Upper lobe of right lung (tissue), 1 donor: ENCODE data around the gene MINPP1. TPM values are rescaled to one million over a fixed set of nuclear protein-coding genes. Genes with fewer than 3 reads are reported as not detected.

ENCODE experiments used
- ATAC-seq: fragments of 200-7000 bp; cut with Tn5 transposase; one replicate; pipeline ENCODE4 v1.9.1; 2020; ENCODE audit warnings: mild to moderate bottlenecking, moderate library complexity
- DNase-seq: peaks from one replicate; pipeline ENCODE4 v3.0.0-alpha.2; 2020
- H3K27ac ChIP-seq: fragments of 200-600 bp; one replicate; pipeline ENCODE4 v1.8.0; 2022
- H3K27me3 ChIP-seq: fragments of 200-600 bp; one replicate; pipeline ENCODE4 v1.8.0; 2022; ENCODE audit warnings: mild to moderate bottlenecking
- H3K36me3 ChIP-seq: fragments of 200-600 bp; one replicate; pipeline ENCODE4 v1.8.0; 2022
- H3K4me1 ChIP-seq: fragments of 200-600 bp; one replicate; pipeline ENCODE4 v1.8.0; 2022
- H3K4me3 ChIP-seq: fragments of 200-600 bp; one replicate; pipeline ENCODE4 v1.8.0; 2022; ENCODE audit warnings: mild to moderate bottlenecking
- H3K9me3 ChIP-seq: fragments of 200-600 bp; one replicate; pipeline ENCODE4 v1.8.0; 2022
- CTCF ChIP-seq: fragments of 200-600 bp; IDR thresholded peaks from one replicate; pipeline ENCODE4 v1.8.0; 2022; ENCODE audit warnings: antibody characterized with exemption
- intact Hi-C: fragments of 100-400 bp; cut with DNase I; formaldehyde crosslinking; loops from one replicate; pipeline ENCODE4 v1.11.0; 2022
- total RNA-seq: library from RNA; stranded (reverse); fragmentation: NEBNext Ultra II Directional; extraction: Animal tissue kit (Norgen Biotek cat#: 25700); gene quantifications from one replicate; pipeline ENCODE4 v1.2.1, GENCODE V29; 2021
- donor health status: DM: no; HTN: yes; CAD: no; lungs with severe emphysema.

Gene MINPP1
- total RNA-seq, 1 donor from 2014 or later, result 15.4 TPM

DNA sequence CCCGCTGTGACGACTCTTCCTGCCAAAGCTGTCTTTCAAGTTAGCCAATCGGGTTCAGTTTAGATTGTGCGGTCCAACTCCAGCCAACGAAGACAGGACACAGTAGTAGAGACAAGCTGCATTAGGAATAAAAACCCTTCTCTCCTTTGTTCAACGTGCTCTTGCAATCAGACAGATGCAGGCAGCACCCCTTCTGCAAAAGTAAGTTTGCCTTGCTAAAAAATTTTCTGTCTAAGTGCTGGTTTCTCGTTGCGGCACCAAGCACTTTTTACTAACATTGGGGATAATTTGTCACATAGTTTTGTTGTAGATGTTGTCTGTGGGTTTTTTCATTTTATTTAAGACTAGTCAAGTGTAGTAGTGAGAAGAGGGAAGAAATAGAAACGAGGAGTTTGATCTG lies 58.1 kb downstream of the MINPP1 start:
- ATAC-seq (no peak), DNase-seq (no peak)
- Histone ChIP-seq H3K9me3 (no peaks in the 10 kb centered on the region), H3K27me3 (no peaks in the 10 kb centered on the region), H3K36me3 (no peaks in the 10 kb centered on the region), H3K4me1 (no peaks in the 10 kb centered on the region), H3K27ac (no peak overlapping the region), H3K4me3 (no peak overlapping the region)
- TF ChIP-seq CTCF, result no peak
- intact Hi-C loops, result no loop called here

DNA sequence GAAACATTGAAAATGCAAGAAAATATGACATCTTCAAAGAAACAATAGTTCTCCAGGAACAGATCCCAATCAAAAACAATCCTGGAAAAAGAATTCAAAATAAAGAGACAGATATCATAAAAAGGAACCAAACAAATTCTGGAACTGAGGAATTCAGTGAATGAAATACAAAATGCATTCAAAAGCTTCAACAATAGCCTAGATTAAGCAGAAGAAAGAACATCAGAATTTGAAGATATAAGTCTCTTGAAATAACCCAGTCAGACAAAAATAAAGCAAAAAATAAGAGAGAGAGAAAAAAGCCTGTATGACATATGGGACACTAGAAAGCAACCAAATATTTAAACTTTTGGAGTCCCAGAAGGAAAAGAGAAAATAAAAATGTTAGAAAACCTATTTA lies 60.3 kb downstream of the MINPP1 start:
- H3K4me1 ChIP-seq, result no peaks in the 10 kb centered on the region
- H3K27me3 ChIP-seq, result no peaks in the 10 kb centered on the region
- no peak for TF ChIP-seq CTCF
- no peaks in the 10 kb centered on the region for H3K9me3 ChIP-seq
- no peak for DNase-seq
- ATAC-seq, result no peak
- H3K4me3 ChIP-seq, result no peak overlapping the region
- intact Hi-C loops, result no loop called here
- H3K27ac ChIP-seq, result no peak overlapping the region
- no peaks in the 10 kb centered on the region for H3K36me3 ChIP-seq

- no peaks in the 10 kb centered on the region for H3K36me3 ChIP-seq
- ATAC-seq (no peak), DNase-seq (no peak)
- no peak overlapping the region for H3K4me3 ChIP-seq
- no peaks in the 10 kb centered on the region for H3K27me3 ChIP-seq
- H3K27ac ChIP-seq, result no peak overlapping the region
- H3K4me1 ChIP-seq, result no peaks in the 10 kb centered on the region
- H3K9me3 ChIP-seq, result peaks cover 5% of the 10 kb centered on the region
- intact Hi-C loops, result no loop called here
- no peak for TF ChIP-seq CTCF
Observed at GRCh38 chr10:87575851-87576250, 71.2 kb downstream of the MINPP1 start.

DNA sequence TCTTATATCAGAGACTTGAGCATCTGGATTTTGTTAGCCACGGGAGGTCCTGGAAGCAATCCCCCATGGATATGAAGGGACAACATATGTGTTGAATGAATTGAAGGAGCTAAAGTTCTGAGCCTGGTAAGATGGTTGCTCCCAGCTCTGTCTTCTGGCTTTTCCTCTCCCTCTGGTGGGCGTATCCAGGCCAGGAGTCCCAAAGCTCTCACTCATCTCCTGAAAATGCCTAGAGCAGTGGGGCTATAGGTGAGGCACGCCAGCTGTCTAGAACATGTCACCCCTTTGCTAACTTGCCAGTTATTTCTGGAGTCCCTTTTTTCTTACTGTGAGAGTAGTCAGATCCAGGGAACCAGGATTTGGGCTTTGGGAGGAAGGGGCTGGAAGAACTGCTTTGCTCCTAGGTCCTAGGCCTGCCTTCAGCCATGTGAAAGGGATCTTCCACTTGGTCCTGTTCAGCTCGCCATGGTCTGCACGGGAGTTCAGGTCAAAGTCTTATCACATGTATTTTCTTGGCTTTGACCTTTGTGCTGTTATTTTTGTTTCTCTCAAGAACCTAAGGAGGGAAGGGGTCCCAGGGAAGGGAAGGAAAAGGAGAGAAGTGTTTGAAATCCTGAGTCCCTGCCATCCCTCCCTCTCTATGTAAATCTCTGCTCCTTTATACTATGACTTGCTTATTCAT lies 73.6 kb downstream of the MINPP1 start:
- Histone ChIP-seq H3K36me3 (no peaks in the 10 kb centered on the region), H3K4me3 (no peak overlapping the region), H3K4me1 (no peaks in the 10 kb centered on the region), H3K27ac (no peak overlapping the region), H3K27me3 (no peaks in the 10 kb centered on the region), H3K9me3 (no peaks in the 10 kb centered on the region)
- ATAC-seq (no peak), DNase-seq (no peak)
- no peak for TF ChIP-seq CTCF
- intact Hi-C loops, result no loop called here

DNA sequence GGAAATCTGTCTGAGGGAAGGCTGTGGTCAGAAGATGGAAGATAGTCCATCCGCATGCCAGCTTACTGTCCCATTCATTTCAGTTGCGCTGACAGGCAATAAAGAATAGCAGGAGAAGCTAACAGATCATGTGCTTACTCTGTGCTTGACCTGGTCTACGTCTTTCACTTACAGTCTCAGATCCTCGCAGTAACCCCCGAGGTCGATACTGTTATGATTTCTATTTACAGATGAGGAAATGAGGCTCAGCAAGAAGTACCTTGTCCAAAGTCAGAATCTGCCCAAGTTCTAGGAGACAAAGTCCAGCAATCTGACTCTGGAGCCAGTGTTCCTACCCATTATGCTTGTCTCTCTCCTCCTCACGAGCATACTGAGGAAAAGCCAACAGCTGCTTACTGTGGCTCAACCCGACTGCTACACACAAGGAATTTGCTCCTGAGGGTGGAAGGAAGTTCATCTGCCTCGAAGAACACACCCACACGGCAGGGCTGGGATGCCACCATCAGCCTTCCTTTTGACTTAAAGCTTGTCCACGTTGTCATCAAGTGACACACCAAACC lies 74.2 kb downstream of the MINPP1 start:
- Histone ChIP-seq H3K9me3 (no peaks in the 10 kb centered on the region), H3K4me3 (no peak overlapping the region), H3K36me3 (no peaks in the 10 kb centered on the region), H3K4me1 (no peaks in the 10 kb centered on the region), H3K27me3 (no peaks in the 10 kb centered on the region), H3K27ac (no peak overlapping the region)
- no peak for TF ChIP-seq CTCF
- ATAC-seq, result no peak
- DNase-seq, result no peak
- intact Hi-C loops, result no loop called here
